ENCODE measurements around the gene MYO7B.

MYO7B gene

DNA sequence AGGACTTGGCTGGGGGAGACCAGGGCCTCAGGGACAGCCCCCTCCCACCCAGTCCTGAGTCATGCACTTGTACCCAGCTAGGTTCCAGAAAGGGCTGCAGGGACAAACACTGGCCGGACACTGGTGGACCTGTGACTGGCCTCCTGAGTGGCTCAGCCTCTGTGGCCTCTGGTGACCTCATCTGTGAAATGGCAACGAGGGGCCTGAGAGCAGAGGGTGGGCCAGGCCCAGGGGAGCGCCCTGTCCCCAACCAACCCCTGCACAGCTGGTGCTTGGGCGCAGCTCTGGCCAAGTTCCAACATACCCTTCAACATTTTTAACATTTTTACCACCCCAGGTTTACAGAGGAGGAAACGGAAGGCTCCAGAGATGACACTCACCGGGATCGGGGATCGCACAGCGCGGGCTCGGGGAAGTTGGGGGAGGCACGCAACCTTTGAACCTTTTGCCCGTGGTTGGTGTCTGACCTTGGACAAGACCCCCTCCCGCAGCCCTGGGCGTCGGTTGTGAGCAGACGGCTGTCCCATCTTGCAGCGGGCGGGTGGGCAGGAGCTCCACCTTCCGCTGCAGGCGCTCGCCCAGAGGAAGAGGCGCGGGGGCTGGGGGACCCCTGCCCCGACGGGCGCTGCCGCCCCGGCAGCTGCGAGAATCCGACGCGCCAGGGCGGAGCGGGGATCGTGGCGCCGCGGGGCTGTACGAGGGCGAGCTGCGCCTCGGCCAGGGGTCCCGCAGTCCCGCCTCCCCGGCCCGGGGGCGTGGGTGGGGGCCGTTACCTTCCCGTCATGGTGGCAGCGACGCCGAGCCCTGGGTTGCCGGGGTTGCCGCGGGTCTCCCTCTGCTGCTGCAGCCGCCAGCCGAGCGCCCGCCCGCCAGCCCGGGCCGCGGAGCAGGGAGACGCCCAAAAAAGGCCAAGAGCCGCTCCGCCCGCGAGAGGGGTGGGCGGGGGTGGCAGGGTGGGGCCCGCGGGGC is 139.0 kb downstream of the MYO7B start:
- Histone ChIP-seq H3K9me3 (ENCODE audit: insufficient read depth, low read length) (no peaks in the 10 kb centered on the region), H3K4me2 (ENCODE audit: low read length) (no peak overlapping the region), H3K27me3 (ENCODE audit: low read depth, low read length) (peaks cover 13% of the 10 kb centered on the region; the same call in 1 of the 2 replicates), H3K27ac (ENCODE audit: low read length) (no peak overlapping the region), H3K4me1 (ENCODE audit: low read length) (no peaks in the 10 kb centered on the region), H2AFZ (ENCODE audit: low read depth, low read length) (no peak overlapping the region), H4K20me1 (ENCODE audit: insufficient read depth, low read length) (no peaks in the 10 kb centered on the region), H3K9ac (ENCODE audit: low read length) (no peak overlapping the region), H3K36me3 (replicated peaks; ENCODE audit: low read depth, low read length) (no peaks in the 10 kb centered on the region), H3K79me2 (ENCODE audit: low read length) (no peaks in the 10 kb centered on the region), H3K4me3 (ENCODE audit: low read length) (no peak overlapping the region)
- TF ChIP-seq, protein P1, sequence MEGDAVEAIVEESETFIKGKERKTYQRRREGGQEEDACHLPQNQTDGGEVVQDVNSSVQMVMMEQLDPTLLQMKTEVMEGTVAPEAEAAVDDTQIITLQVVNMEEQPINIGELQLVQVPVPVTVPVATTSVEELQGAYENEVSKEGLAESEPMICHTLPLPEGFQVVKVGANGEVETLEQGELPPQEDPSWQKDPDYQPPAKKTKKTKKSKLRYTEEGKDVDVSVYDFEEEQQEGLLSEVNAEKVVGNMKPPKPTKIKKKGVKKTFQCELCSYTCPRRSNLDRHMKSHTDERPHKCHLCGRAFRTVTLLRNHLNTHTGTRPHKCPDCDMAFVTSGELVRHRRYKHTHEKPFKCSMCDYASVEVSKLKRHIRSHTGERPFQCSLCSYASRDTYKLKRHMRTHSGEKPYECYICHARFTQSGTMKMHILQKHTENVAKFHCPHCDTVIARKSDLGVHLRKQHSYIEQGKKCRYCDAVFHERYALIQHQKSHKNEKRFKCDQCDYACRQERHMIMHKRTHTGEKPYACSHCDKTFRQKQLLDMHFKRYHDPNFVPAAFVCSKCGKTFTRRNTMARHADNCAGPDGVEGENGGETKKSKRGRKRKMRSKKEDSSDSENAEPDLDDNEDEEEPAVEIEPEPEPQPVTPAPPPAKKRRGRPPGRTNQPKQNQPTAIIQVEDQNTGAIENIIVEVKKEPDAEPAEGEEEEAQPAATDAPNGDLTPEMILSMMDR (IDR thresholded peaks at IDR 0.05; ENCODE audit: low read depth, low read length), result no peak
- TF ChIP-seq EZH2phosphoT487 (IDR thresholded peaks at IDR 0.05; ENCODE audit: low read depth), result no peak

DNA sequence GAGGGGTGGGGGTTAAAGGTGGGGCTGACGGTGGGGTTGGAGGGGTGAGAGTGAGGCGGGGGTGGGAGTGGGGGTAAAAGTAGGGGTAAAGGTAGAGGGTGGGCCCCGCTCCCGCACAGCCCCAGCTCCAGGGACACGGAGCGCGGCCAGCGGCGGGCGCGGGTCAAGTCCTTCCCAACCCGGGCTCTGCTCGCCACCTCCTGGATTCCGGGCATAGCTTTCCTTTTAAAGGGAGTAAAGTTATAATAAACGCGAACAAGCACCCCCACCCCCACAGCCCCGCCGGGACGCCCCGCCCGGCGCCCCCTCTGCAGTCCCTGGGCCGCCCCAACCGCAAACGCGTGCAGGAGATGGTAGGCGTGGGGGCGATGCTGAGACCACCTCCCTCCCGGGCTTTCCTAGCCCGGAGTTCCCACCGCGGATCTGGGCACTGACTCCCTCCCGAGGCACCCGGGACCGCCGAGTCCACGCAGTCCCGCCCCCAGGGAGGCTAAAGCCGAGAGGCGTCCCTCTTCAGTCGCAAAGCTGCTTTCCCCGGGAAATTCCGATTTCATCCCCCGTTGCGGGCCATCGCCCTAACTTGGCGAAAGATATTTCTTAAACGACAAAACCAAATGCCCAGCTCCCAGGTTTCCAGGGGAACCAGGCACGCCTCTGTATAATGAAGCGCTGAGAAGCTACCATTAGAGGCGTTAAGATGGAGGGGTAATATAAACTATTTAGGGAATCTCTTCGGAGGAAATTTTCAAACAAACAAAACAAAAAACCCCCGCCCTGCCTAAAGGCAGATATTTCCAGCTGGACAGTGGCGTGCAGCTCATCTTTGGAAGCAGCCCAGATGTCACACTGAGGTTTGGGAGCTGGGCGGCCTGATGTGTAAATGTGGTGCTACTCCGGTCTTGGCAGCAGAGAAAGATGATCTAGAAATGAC is 140.1 kb downstream of the MYO7B start, which contains the start of gene LIMS2:
LIMS2 (minus strand) TSS at position 200 of the 931 bp plus-strand sequence. CDS start 506 bp downstream, outside the sequence.
- no peaks in the 10 kb centered on the region for H3K9me3 ChIP-seq (ENCODE audit: insufficient read depth, low read length)
- no peak within 1 kb of the TSS for H3K27ac ChIP-seq (ENCODE audit: low read length)
- H3K27me3 ChIP-seq (ENCODE audit: low read depth, low read length), result peaks cover 4% of the 10 kb centered on the region; the same call in 1 of the 2 replicates
- H3K4me2 ChIP-seq (ENCODE audit: low read length), result no peak within 1 kb of the TSS
- no peak within 1 kb of the TSS for H3K9ac ChIP-seq (ENCODE audit: low read length)
- TF ChIP-seq, protein P1 (IDR thresholded peaks at IDR 0.05; ENCODE audit: low read depth, low read length), result no peak
- TF ChIP-seq EZH2phosphoT487 (IDR thresholded peaks at IDR 0.05; ENCODE audit: low read depth), result no peak
- H2AFZ ChIP-seq (ENCODE audit: low read depth, low read length), result no peak within 1 kb of the TSS
- no peaks in the 10 kb centered on the region for H3K36me3 ChIP-seq (replicated peaks; ENCODE audit: low read depth, low read length)
- H3K4me3 ChIP-seq (ENCODE audit: low read length), result no peak within 1 kb of the TSS
- no peaks in the 10 kb centered on the region for H4K20me1 ChIP-seq (ENCODE audit: insufficient read depth, low read length)
- no peaks in the 10 kb centered on the region for H3K79me2 ChIP-seq (ENCODE audit: low read length)
- H3K4me1 ChIP-seq (ENCODE audit: low read length), result no peaks in the 10 kb centered on the region

DNA sequence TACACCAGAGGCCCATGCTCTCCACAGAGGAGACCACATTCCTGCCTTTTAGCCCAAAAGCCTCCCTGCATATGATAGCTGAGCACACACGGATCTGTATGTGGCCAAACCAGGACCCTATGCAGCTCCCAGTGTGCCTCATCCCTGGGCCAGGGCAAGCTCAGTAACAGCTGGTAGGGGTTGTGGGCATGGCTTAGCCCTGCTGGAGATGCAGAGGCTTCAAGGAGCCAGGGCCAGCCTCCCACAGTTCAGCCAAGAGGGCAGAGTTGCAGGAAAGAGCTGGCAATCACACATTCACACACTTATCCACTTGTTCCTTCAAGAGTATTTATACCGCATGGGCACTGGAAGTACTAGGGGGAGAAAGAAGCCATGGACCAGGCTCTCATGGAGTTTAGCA is 141.4 kb downstream of the MYO7B start:
- no peak for TF ChIP-seq EZH2phosphoT487 (IDR thresholded peaks at IDR 0.05; ENCODE audit: low read depth)
- TF ChIP-seq, protein P1 (IDR thresholded peaks at IDR 0.05; ENCODE audit: low read depth, low read length), result no peak
- Histone ChIP-seq H4K20me1 (ENCODE audit: insufficient read depth, low read length) (no peaks in the 10 kb centered on the region), H3K36me3 (replicated peaks; ENCODE audit: low read depth, low read length) (no peaks in the 10 kb centered on the region)

More for the DNA sequence above, 141.4 kb downstream of the MYO7B start:
- Histone ChIP-seq H3K4me2 (ENCODE audit: low read length) (no peak overlapping the region), H3K9me3 (ENCODE audit: insufficient read depth, low read length) (no peaks in the 10 kb centered on the region), H2AFZ (ENCODE audit: low read depth, low read length) (no peak overlapping the region), H3K4me1 (ENCODE audit: low read length) (no peaks in the 10 kb centered on the region), H3K27ac (ENCODE audit: low read length) (no peak overlapping the region), H3K27me3 (ENCODE audit: low read depth, low read length) (no peaks in the 10 kb centered on the region; the same call in 1 of the 2 replicates), H3K79me2 (ENCODE audit: low read length) (no peaks in the 10 kb centered on the region), H3K9ac (ENCODE audit: low read length) (no peak overlapping the region), H3K4me3 (ENCODE audit: low read length) (no peak overlapping the region)

All from OCI-LY3 (cell line).